Thoracic aorta endothelial cell (primary cell): Measurements from ENCODE around the gene TRPV3. TPM values are rescaled to one million over a fixed set of nuclear protein-coding genes. Genes with fewer than 3 reads are reported as not detected.

ENCODE experiments used
- total RNA-seq: library from RNA; depleted of rRNA; stranded (reverse); fragments of >200 nt; gene quantifications from 2 replicates; pipeline ENCODE4 v1.2.3, GENCODE V29; 2012

The TRPV3 gene
- under 0.01 TPM in 1 of 2 replicates, not detected in the other for total RNA-seq

GRCh38 chr17:3557768-3558583 is at the start of gene TRPV3:
TSS of gene TRPV3 (minus strand) at chr17:3557812. CDS start at chr17:3554850, 2,962 bp downstream.

DNA sequence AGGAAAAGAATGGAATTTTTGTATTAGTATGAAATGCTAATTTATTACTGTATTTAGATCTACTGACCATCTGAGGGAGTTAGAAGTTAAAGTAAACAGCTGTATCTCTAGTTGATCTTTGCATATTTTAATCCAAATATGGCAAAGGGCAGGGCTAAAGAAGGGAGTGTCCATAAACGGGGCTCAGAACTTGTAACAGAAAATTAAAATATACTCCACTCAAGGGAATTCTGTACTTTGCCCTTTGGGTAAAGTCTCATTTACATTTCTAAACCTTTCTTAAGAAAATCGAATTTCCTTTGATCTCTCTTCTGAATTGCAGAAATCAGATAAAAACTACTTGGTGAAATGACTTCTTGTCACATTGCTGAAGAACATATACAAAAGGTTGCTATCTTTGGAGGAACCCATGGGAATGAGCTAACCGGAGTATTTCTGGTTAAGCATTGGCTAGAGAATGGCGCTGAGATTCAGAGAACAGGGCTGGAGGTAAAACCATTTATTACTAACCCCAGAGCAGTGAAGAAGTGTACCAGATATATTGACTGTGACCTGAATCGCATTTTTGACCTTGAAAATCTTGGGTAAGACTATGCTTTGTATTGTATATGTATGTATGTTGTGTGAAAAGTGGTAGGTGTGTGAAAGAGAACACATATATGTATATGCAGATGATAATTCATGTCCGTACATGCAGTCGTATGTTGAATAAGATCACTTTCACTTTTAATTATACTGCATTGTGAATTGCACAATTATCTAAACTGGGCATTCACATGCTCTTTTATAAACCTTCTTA is 81.6 kb downstream of the TRPV3 start, which contains the start of gene ASPA:
Gene ASPA (plus strand): TSS at position 186 of the 799 bp plus-strand sequence. CDS start 163 bp downstream, at position 349.

GRCh38 chr17:3471599-3471998 is 86.0 kb downstream of the TRPV3 start, which contains the start of gene SPATA22:
TSS of gene SPATA22 (minus strand) at chr17:3471819. CDS start at chr17:3469325, 2,494 bp downstream.

Other genes with a start within 250 kb of the TRPV3 start
- not detected in 2 replicates for gene OR3A2, start 171.5 kb downstream of the TRPV3 start, total RNA-seq
- gene OR1E1, start 159.4 kb downstream of the TRPV3 start, total RNA-seq, result not detected in 2 replicates
- gene OR3A3, start 146.4 kb downstream of the TRPV3 start, total RNA-seq, result not detected in 2 replicates
- not detected in 2 replicates for gene OR1E2, start 124.0 kb downstream of the TRPV3 start, total RNA-seq
- 0.40 and 0.65 TPM in 2 replicates for gene SPATA22, start 86.0 kb downstream of the TRPV3 start, total RNA-seq
- under 0.01 TPM in 1 of 2 replicates, not detected in the other for gene ASPA, start 81.8 kb downstream of the TRPV3 start, total RNA-seq
- gene TRPV1, start 51.6 kb upstream of the TRPV3 start, total RNA-seq, result 0.80 and 1.4 TPM in 2 replicates
- 12.2 and 19.2 TPM in 2 replicates for gene SHPK, start 78.4 kb upstream of the TRPV3 start, total RNA-seq
- 21.0 and 25.1 TPM in 2 replicates for gene CTNS, start 78.9 kb upstream of the TRPV3 start, total RNA-seq
- gene TAX1BP3, start 110.8 kb upstream of the TRPV3 start, total RNA-seq, result 159 and 179 TPM in 2 replicates
- gene EMC6, start 111.0 kb upstream of the TRPV3 start, total RNA-seq, result 16.9 and 26.9 TPM in 2 replicates
- 0.27 and 1.7 TPM in 2 replicates for gene P2RX5, start 138.3 kb upstream of the TRPV3 start, total RNA-seq
- 11.8 and 22.0 TPM in 2 replicates for gene HASPIN, start 166.1 kb upstream of the TRPV3 start, total RNA-seq
- 19.1 and 22.2 TPM in 2 replicates for gene ITGAE, start 243.4 kb upstream of the TRPV3 start, total RNA-seq